CD4-positive, alpha-beta T cell treated with Interleukin-10 for 1 hour (primary cell): Measurements from ENCODE around the gene FLOT2.
"Not testable (repeated sequence)": the region's sequence is repeated elsewhere in the genome, so short reads cannot be mapped to it uniquely, and the experiment has no call there.

ENCODE experiments used
- DNase-seq: peaks from one replicate; pipeline ENCODE4 v3.0.0-alpha.2; 2020

The FLOT2 gene

DNA sequence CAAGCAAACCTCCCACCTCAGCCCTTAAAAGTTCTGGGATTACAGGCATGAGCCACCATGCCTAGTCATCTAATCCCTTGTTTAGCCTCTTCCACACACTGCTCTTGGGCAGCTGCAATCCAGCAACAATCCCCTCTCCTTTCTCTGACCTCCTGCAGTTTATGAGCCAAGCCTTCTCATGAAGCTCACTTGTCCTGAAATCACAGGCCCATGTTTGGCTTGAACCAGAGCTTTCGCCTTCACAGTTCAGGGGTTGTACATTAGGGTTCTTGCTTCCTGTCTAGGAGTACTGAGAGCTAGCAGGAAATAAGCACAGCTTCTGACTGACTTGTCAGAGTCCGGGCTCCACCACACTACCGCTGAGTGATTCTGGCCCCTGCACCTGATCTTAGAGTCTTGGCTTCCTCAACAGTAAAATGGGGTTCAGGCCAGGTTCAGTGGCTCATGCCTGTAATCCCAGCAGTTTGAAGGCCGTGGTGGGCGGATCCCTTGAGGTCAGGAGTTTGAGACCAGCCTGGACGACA lies 26.4 kb downstream of the FLOT2 start:
- DNase-seq = peak; percentile 36

DNA sequence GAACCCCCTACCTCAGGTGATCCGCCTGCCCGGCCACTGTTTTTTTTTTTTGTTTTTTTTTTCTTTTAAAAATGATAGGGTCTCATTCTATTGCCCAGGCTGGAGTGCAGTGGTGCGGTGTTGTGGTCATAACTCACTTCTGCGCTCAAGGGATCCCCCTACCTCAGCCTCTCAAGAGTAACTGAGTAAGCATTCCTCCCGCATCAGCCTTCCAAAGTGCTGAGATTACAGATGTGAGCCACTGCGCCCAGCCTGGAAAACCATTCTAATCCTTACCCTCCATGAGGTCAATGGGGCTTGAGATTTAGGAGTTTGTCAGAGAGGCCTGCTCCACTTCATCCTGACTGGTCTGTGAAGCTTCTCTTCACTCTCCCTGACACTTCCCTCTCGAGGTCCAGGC lies 30.3 kb downstream of the FLOT2 start:
- DNase-seq = no peak

DNA sequence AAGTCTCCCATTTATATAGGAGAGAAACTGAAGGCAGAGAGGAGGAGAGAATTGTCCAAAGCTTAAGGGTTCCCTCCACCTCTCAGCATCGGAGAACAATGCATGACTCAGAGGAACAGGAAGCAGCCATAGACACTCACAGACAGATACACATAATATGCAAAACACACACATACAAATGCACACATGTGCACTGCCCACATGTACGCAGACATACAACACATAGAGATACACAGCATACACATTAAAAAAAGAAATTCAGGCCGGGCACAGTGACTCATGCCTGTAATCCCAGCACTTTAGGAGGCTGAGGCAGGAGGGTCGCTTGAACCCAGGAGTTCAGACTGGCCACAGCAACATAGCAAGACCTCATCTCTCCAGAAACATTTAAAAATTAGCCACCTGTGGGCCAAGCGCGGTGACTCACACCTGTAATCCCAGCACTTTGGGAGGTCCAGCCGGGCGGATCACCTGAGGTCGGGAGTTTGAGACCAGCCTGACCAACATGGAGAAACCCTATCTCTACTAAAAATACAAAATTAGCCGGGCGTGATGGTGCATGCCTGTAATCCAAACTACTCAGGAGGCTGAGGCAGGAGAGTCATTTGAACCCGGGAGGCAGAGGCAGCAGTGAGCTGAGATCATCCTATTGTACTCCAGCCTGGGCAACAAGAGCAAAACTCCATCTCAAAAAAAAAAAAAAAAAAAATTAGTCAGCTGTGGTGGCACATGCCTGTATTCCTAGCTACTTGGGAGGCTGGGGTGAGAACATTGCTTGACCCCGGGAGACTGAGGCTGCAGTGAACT lies 31.4 kb downstream of the FLOT2 start:
- DNase-seq = no peak

DNA sequence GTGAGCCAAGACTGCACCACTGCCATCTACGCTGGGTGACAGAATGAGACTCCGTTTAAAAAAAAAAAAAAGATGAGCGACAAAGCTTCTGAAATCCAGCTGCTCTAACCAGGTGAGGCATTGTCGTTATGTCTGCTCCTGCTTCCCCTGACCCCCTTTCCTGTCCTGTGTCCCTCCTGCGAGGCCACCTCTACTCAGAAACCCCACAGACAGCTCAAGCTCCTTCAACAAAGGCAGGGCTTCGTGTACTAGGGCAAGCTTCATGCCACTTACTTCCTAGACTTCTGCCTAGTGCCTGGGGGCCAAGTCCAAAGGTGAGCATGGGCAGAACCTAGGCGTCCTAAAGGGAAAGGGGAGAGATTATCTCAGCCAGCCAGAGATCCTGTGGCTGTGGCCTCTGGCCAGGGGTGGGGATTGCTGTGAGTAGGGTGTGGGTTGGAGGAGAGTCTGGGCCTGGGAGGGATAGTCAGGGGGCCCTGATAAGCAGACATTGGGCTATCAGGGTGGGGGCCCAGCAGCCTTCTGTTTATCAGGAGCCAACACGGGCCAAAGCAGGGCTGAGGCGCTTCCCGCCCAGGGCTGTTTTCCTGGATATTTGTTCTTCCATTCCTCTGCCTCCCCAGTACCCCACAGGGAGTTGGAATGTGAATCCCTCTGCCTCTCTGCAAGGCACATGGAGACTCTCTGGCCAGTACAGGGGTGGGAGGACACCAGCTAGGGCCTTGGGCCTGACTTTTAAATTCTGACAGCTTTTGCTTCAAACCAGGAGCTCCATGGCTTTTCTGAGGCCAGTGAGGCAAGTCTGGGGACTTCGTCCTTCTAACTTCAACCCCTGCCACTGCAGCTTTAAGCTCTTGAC lies 32.3 kb downstream of the FLOT2 start:
- DNase-seq = no peak

DNA sequence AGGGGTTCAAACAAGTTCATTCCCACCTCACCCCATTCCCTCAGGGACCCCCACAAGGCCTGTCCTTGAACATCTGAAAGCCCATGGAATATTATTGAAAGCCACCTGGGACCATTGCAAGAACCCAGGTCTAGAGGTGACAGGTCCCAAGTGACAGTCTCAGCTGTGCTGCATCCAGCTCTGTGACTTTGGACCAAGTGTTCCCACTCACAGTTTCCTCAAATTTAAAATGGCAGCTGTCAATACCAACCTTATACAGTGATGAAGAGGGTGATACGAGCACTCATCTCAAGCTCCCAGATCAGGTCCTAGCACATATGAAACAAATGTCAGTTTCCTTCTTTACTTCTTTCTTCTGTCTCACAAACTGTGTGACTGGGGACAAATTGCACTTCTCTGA lies 33.6 kb downstream of the FLOT2 start:
- no peak for DNase-seq

DNA sequence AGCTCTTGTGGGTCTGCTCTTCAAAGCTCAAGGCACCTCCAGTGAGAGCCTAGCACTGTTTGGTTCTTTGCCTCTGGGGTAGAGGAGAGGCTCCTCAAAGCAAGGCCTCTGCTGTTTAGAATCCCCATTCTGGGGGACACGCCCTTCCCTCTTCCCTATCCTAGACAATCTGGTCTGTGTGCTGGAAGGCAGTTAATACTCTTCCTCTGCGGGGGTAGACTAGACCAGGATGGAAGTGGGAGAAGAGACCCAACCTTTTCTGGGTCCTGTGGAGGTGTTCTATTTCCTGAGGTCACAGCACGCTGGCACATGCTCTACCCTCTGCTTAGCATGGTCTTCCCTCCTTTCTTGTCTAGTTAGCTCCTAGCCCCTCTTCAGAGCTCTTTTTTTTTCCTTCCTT lies 35.0 kb downstream of the FLOT2 start:
- DNase-seq = no peak

DNA sequence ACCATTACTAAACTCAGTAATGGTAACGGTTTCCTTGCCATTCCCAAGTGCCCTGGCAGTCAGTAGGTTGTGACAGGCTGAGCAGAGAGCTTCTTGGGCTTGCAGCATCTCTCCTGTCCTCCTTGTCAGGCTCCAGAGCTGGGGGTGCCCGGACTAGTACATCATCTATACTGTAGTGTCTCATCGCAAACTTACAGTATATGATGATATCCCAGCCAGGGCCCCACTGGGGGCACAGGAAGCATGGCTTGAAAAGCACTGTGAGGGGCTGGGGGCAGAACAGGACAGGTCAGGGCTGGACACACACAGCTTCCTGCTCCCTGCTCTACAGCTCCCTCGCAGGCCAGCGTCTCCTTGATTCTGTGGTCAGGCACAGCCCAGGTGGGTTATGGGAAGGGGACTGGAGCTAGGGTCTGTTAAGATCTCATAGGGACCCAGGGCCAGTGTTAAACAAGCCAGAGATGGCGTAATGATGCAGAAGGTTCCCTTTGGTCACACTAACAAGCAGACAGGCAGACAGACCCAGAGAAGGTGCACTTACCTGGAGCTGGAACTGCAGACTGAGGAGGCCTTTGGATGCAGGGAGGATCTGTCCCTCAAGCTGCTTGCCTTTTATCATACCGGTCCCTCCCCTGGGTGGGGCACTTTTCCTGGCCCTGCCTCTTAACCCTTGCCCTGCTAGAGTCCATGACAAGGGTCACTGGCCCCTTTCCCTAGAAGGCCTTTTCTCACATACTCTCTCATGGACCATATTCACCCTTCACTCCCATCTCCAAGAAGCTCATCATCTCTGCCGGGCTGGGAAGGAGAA lies 35.9 kb downstream of the FLOT2 start:
- no peak for DNase-seq

DNA sequence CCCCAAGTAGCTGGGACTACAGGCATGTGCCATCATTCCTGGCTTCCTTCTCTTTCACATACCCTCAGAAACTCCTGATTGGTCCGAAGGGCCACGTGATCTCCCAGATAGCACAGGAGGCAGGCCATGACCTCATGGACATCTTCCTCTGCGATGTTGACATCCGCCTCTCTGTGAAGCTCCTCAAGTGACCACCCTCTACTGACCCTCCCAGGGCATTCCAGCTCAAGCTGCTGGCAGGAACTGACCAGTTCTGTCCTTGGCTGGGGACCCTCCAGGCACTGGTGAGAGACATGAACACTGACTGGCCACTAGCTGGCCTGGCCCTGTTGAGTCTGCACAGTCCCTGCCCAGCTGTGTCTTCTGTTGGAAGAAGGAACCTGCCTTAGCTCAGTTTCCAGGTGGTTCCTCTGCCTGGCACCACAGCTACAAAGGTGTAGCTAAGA lies 37.1 kb downstream of the FLOT2 start:
- no peak for DNase-seq

DNA sequence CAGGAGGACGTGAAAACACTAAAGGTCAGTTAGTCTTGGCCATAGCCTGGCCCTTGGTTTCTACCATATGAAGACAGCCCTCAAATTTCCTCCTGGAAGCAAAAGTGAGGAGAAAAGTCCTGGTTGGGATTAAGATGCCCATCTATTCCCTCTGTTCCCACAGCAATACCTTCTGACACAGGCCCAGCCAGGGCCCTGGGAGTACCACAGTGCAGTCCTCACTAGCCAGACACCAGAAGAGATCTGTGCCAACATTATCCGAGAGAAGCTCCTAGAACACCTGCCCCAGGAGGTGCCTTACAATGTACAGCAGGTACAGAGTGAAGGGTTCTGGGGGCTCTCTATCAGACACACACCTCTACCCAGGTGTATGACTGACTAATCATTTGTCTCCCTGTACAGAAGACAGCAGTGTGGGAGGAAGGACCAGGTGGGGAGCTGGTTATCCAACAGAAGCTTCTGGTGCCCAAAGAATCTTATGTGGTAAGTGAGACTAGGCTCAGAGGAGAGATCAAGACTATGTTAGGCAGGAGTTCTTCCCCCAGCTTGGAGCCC lies 38.7 kb downstream of the FLOT2 start:
- DNase-seq = no peak

DNA sequence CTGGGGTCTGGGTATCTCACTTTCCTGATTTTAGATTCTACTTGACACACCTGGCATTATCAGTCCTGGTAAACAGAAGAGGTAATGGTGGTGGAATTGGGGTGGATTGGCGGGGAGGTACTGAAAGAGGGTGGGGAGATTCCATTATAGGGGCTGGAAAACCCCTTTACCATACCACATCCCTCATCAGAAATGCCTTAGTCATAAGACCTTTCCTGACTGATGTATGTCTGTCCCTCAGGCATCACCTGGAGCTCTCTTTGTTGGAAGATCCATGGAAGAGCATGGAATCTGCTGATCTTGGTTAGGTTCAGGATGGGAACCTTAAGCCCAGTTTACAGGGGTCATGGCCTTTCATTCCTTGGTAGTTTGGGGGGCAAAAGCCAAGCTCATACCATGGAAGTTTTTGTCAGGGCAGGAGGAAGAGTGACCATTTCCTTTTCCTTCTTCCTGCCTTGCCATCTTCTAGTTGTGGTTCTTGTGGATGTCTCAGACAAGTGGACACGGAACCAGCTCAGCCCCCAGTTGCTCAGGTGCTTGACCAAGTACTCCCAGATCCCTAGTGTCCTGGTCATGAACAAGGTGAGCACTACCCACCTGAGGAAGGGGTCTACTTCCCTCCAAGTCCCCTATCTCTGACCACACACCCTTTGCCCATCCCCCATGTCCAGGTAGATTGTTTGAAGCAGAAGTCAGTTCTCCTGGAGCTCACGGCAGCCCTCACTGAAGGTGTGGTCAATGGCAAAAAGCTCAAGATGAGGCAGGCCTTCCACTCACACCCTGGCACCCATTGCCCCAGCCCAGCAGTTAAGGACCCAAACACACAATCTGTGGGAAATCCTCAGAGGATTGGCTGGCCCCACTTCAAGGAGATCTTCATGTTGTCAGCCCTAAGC lies 39.4 kb downstream of the FLOT2 start:
- DNase-seq = no peak

DNA sequence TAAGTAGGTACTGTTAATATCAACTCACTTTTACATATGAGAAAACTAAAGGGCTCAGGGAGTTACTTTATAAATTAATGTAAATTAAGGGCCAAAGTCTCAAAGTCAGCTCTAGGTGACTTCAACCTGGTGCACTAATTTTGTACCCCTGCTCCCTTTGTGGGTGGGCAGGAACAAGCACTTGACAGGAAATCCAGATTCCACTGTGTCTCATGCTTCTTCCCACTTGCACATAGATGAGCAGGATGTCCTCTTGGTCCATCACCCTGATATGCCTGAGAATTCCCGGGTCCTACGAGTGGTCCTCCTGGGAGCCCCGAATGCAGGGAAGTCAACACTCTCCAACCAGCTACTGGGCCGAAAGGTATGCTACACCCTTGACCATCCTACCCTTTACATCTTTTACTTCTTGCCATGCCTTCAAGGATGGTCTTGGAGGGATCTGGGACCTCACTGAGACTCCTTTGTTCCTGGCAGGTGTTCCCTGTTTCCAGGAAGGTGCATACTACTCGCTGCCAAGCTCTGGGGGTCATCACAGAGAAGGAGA lies 41.4 kb downstream of the FLOT2 start:
- no peak for DNase-seq

DNA sequence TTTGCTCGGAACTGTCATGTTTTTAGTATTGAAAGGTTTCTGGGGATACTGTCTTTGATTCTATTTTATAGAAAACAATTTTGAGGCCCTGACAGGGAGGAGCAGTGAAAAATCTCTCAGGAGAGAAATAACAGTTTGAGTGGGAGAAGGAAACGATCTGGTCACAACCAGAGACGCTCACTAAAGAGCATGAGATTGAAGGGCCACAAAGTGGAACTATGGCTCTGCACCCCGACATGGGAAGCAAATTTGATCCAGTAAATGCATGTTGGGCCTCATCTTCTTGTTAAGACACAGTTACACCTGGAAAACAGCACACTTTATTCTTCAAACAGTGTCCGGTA lies 42.2 kb downstream of the FLOT2 start:
- no peak for DNase-seq

DNA sequence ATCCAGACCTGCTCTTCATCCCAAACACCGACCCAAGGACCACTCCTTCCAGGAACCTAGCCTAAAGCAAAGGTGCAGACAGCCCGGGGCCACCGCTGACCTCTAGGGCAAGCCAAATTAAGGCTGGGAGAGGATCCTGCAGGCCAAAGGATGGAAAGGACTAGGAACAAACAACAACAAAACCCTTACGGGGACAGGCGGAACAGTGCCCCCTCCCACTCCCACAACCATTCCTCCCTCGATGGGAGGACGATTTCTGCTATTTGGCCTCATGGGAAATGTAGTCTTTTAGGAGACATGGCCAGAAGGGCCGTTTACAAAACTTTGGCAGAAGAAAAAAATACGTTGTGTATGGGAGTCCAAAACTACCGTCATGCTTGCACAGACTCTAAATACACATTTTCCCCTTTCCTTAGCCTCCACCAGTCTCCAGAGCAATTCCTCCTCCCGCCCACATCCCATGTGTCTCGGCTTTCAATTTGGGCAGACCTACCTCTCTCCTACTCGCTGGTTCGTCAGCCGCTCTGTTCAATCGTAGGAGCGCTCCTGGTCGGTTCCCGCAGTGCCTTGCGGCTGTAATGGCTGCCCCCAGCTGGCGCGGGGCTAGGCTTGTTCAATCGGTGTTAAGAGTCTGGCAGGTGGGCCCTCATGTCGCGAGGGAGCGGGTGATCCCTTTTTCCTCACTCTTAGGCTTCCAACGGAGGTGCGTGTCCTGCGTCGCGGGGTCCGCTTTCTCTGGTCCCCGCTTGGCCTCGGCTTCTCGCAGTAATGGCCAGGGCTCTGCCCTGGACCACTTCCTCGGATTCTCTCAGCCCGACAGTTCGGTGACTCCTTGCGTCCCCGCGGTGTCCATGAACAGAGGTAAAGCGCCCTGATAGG lies 42.8 kb downstream of the FLOT2 start, which contains the start of gene ERAL1:
Gene ERAL1 (plus strand): TSS at position 560 of the 879 bp plus-strand sequence. CDS start 19 bp downstream, at position 579.
- peak; percentile 85 for DNase-seq

DNA sequence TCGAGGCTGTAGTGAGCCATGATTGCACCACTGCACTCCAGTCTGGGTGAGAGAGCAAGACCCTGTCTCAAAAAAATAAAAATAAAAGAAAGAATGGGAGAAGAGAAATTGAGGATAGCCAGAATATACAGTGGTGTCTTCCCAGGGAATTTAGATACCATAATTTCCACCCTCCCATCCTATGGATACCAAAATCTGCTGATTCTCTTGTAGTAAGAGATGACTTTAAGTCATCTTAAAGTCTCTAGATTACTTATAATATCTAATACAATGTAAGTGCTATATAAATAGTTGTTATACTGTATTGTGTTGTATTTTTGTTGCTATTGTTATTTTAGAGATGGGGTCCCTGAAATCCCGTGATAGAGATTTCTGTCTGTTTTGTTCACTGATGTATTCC lies 44.2 kb downstream of the FLOT2 start:
- no peak for DNase-seq

DNA sequence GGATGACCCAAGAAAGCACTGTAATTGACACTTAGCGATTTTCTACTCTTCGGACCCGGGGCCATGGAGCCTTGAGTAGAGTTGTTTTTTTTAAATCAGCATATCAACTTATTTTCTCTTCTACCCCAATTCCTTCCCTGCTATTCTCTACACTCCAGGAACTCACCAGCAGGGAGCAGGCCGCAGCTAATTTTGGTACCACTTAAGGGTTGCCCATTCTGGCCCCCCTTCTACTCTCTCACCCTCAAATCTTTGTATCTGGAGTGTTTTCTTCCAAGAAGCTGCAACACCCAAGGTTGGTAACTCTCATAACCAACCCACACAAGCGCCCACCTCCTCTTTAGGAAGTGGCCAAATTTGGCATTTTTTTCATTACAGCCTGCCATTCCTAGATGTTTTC lies 48.3 kb downstream of the FLOT2 start:
- no peak for DNase-seq

DNA sequence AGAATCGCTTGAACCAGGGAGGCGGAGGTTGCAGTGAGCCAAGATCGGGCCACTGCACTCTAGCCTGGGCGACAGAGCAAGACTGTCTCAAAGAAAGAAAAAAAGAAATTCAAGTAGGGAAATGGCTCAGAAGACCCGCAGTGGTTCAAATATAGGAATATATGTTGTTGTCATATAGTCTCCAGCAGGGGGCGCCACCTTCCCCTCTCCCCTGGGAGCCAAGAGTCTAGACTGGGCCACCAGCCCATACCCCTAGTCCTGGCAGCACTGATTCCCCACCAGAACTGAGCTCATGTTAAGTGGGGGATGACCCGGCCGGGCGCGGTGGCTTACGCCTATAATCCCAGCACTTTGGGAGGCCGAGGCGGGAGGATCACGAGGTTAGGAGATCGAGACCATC lies 48.9 kb downstream of the FLOT2 start:
- peak; percentile 64 for DNase-seq

DNA sequence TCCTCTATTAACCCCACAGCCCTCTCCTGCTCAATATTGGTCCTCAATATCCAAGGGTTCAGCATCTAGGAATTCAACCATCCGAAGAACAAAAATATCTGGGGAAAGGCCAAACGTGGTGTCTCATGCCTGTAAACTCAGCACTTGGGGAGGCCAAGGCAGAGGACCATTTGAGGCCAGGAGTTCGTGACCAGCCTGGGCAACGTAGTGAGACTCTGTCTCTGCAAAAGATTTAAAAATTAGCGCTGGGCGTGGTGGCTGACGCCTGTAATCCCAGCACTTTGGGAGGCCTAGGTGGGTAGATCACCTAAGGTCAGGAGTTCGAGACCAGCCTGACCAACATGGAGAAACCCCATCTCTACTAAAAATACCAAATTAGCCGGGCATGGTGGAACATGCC lies 50.8 kb downstream of the FLOT2 start:
- not testable (repeated sequence) for DNase-seq

DNA sequence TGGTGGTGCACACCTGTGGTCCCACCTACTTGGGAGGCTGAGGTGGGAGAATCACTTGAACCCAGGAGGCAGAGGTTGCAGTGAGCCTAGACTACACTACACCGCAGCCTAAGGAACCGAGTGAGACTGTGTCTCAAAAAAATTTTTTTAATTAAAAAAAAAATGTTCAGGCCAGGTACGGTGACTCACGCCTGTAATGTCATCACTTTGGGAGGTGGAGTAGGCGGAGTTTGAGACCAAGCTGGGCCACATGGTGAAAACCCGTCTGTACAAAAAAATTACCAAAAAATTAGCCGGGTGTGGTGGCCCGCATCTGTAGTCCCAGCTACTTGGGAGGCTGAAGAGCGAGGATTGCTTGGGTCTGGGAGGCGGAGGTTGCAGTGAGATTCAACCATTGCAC lies 51.3 kb downstream of the FLOT2 start:
- no peak for DNase-seq

DNA sequence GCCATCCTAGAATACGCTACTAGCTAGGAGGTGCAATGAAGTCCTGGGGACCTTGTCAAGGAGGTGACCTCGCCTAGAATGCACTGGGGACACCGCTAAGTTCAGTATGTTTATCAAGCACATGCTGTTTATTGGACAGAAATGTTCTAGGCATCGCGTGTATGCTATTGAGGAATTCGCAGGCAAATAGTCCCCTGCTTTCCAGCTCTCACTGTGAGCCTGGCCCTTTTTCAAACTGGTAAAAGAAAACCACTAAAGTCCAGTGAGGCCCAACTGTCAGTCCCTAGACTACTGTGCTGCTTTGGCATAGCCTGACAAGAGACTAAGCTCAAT lies 53.8 kb downstream of the FLOT2 start:
- no peak for DNase-seq

DNA sequence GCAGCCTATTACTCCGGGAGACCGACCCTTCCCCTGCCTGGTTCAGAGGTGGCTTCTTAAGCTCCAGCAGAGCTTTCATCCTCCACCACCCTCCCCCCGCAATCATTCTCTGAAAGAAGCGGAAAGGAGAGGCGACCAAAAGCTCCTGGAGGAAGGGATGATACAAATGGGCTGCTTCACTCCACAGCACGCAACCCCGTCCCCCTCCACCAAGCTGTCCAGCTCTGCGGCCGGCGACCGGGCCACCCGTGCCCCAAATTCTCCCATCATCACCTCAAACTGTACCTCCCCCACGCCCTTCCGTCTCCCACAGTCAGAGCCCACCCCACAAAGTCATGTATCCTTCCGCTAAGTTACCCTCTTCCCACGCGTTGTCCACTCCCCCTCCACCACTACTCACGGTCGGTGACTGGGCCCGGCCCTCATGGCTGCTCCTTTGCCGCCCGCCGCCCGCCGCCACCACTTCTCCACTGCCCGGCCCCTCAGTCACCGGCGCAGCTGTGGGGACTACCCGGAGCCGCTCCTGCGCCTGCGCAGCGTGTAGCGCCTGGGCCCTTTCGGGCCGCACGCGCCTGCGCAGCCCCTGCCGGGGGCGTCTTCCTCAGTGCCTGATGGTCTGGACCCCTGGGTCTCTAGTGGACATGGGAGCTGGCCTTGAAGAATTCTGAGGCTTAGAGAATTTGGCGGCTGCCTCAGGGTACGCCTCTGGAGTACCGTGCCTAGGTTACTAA lies 55.1 kb downstream of the FLOT2 start, which contains the start of gene FAM222B:
Gene FAM222B (minus strand): TSS at position 509 of the 731 bp plus-strand sequence. CDS start 76,123 bp downstream, outside the sequence.
- DNase-seq = peak; percentile 89
